HG03378 (cell line): ENCODE results near the gene POLR3F.
"Not testable (repeated sequence)": the region's sequence is repeated elsewhere in the genome, so short reads cannot be mapped to it uniquely, and the experiment has no call there.

Experiments used
- ATAC-seq: cut with Tn5 transposase; IDR thresholded peaks from one replicate; pipeline ENCODE4 v1.9.1; 2021; ENCODE audit warnings: mild to moderate bottlenecking, moderate library complexity; ENCODE audit not compliant: unreplicated experiment

The POLR3F gene

GRCh38 chr20:18466894-18467730 lies at the start of gene POLR3F, which contains the start of gene DZANK1:
TSS of gene POLR3F (plus strand) at chr20:18467390. CDS start at chr20:18467507, 117 bp downstream.
TSS of gene DZANK1 (minus strand) at chr20:18467030. CDS start at chr20:18465358, 1,672 bp downstream.
- peak; percentile 92 for ATAC-seq

- no peak for ATAC-seq
Observed at GRCh38 chr20:18421608-18422007, 45.6 kb upstream of the POLR3F start.

GRCh38 chr20:18427214-18427613 lies 40.0 kb upstream of the POLR3F start:
- no peak for ATAC-seq

DNA sequence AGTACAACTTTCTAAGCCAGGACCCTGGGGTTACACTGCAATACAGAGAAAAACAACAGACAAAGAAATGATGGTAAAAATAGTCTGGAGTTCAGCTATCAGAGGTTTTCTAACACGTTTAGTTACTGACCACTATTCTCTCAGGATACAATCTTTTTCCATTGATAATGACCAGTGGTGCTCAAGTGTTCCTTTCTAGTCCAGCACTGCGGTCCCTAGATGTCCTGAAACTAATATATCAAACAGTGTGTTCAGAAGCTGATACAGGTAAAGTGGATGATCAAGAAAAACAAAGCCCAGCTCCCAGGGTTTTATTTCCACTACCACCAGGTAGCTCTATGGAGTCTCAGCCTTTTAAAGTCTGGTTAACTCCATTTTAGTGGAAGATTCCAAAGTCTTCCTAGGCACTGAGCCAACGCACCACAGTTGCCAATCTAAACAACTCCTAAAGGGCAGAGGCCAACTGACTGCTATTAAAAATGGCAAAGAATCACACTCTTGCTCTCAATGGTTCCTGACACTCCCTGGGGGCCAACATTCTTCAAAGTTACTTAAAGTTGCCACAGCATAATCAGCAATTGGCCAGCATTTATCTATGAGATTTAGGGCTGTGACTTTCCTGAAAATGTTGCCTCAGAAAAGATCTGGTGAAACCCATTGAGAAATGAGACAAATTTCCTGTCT lies 38.6 kb upstream of the POLR3F start:
- ATAC-seq = no peak

- ATAC-seq = no peak
Observed at GRCh38 chr20:18430172-18430826, 36.9 kb upstream of the POLR3F start.

DNA sequence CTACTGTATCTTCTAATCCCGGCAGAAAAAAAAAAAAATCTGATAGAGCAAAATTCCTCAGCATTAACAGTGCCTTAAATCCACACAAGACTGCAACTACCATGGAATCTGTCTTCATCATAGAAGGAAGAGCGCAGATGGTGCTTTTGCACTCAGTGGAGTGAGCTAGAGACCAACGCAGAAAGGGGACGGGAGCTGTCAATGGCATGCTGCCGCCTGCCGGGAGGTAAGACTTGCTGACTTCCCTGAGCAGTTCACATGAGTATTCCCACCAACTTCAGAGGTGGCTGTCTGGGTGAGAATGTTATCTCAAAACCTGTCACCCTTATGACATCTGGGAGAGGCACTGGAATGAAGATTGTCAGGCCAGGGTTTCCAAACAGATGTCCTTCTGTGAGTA lies 36.0 kb upstream of the POLR3F start:
- no peak for ATAC-seq

- no peak for ATAC-seq
Observed at GRCh38 chr20:18436847-18437246, 30.3 kb upstream of the POLR3F start.

DNA sequence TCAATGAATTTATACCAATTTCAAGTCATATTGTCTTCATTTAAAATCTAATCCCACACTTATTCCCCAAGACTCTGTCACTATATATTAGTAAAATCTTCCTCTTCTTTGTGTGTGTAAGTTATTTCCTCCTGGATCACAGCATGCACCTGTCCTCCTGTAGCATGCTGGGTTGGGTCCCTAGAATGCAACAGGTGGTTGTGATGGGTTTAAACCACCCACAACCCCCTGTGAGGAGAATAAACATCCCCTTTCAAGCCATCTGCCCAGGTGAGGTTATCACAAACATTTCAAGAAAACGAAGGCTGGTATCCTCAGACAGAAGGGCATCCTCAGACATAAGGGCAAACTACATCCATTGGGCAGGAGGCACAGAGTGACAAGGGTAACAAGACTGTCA lies 26.8 kb upstream of the POLR3F start:
- ATAC-seq = no peak

DNA sequence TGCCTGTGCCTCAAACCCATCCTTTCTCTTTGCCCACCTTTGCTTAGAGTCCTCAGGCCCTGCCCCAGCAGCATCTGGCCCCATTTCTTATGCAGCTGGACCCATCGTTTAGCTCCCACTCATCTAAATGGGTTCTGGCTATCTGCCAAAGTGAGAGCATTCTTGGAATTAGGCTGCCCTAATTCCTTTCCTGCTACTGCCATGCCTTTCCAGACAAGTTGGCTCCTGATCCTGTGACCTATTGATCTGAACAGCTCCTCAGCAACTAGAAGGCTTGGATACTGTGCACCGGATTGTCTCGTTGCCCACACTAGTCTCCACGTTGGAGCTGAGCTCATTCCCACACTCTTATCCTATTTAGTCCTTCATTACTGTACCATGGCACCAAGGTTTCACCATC lies 23.3 kb upstream of the POLR3F start:
- ATAC-seq = no peak

- ATAC-seq = no peak
Observed at GRCh38 chr20:18456600-18456999, 10.6 kb upstream of the POLR3F start.

DNA sequence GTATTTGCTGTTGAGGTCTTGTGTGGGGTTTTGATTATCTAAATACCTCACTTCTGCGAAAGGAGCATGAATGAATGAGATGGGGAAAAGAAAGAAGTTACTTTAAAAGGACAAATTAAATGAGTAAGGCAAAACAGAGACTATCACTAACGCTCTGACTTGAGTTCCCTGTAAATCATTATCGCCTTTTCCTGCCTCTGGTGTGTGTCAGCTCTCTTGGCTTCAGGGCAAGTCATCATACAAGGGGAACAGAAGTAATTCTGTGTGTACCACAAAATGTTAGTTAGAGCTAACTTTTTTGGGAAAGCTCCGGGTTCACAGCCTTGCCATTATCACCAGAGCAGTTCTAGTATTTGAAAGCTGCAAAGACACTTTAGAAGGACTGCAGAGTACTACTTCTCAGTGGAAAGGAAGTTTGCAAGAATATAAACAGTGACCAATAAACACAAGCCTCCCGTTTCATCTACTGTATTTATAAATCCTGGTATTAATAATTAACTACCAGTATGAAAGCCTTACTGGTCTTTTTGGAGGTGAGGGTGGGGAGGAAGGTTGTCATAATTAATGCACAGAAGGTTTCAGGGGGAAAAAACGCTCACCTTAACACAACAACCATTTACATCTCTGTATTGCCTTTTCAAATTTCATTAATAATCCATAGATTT lies 1.5 kb upstream of the POLR3F start:
- peak; percentile 34 for ATAC-seq

DNA sequence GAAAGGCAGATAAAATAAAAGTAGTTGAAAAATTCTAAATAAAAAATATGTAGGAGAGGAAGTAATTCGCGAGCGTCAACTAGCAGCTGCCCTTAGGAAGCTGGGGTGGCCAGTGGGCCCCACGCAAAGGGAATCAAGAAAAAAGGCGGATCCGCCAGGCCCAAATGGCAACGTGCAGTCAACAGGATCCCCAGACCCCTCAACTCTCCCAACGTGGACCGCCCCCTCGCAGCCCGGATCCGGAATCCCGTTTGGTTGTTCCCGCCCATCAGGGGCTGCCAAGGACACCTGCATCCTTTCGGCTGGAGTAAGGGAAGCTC lies 656 bp upstream of the POLR3F start:
- peak; percentile 14 for ATAC-seq

DNA sequence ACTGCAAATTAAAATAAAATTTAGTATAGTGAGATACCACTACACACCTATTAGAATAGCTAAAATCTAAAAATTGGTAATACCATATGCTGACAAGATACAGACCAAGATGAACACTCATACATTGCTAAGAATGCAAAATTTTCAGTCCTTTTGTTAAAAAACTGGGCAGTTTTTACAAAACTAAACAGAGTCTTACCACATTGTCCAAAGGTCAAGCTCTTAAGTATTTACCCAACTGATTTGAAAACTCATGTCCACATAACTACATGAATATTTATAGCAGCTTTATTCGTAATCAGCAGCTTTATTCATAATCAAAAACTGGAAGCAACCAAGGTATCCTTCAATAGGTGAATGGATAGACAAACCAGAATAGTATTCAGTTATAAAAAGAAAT lies 10.0 kb downstream of the POLR3F start:
- no peak for ATAC-seq

- ATAC-seq = no peak
Observed at GRCh38 chr20:18477821-18478220, 10.6 kb downstream of the POLR3F start.

DNA sequence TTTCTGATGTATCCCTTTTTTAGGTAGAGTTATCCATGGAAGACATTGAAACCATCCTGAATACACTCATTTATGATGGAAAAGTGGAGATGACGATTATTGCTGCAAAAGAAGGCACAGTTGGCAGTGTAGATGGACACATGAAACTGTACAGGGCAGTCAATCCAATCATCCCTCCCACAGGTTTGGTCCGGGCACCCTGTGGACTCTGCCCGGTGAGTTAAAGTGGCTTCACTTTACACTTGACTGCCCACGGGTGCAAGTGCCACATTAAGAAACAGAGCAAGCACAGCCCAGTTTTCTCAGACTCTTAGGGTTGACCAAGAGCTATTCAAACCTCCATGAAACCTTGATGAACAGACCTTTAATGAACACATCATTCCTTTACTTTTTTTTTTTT lies 14.4 kb downstream of the POLR3F start:
- no peak for ATAC-seq

DNA sequence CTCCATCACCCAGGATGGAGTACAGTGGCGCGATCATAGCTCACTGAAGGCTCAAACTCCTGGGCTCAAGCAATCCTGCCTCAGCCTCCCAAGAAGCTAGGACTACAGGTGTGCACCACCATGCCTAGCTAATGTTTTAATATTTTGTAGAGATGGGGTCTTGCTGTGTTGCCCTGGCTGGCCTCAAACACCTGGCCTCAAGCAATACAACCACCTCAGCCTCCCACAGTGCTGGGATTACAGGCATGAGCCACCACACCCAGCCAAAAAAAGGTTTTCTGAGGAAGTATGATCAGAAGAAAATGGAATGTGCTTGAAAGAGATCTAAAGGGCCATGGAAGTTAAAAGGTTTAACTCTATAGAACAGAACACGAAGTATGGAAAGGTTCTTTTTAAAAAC lies 21.1 kb downstream of the POLR3F start:
- no peak for ATAC-seq

GRCh38 chr20:18496042-18496441 lies 28.9 kb downstream of the POLR3F start:
- ATAC-seq = no peak

DNA sequence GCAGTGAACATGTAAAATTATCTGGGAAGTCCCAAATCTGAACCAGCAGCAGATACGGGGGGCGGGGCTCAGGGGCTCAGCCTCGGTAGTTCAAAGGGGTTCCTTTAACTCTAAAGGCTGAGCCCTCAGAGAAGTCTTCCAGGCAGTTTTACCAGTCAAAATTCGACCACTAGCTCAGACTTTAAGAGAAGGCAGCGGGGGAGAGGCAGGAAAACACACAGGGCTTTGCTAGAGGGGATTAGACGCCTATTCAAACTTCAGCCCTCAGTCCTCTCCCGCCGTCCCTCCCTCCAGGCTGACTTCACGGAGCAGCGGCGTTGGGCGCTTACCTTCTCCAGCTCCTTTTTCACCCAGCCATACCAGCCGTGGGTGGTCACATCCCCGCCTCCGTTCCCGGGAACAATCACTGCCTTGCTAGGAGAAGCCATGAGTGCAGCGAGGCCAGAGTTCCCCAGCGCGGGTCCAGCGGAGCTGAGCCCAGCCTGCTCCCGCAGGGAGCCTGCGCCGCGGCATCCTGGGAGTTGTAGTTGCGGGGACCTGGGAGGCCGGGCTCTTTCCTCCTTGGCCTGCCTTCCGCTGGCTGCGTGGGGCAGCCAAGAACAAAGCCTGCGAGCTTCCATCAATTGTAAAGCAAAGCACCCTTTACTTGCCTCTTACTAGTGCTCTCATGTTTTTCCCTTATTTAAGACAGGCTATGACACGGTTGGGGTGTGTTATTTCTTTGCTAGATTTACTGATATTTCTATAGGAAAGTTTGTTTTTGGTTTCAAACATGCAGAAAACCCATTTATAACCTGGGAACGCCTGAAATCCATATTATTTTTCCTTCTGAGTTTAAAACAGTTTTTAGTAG lies 29.8 kb downstream of the POLR3F start, which contains the start of gene RBBP9:
RBBP9 (minus strand) TSS at position 486 of the 853 bp plus-strand sequence; CDS start at position 428, 58 bp downstream.
- ATAC-seq = peak; percentile 91

DNA sequence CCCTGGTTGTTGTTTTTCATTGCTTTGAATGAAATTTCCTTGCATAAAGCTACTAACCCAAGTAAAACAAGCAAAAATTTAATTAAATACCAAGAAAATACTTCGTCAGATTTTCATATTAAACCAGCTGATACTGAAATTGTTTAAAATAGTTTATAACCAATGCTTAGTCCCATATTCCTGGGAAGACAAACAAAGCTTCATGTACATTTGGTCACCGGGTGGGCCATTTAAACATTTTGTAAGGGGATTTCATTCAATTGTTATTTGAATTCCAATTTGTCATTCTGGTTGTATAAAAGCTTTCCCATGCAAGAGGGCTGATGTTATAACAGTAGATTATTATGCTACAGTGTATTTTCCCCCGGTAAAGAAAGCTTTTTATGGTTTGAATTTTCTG lies 30.4 kb downstream of the POLR3F start:
- ATAC-seq = no peak

DNA sequence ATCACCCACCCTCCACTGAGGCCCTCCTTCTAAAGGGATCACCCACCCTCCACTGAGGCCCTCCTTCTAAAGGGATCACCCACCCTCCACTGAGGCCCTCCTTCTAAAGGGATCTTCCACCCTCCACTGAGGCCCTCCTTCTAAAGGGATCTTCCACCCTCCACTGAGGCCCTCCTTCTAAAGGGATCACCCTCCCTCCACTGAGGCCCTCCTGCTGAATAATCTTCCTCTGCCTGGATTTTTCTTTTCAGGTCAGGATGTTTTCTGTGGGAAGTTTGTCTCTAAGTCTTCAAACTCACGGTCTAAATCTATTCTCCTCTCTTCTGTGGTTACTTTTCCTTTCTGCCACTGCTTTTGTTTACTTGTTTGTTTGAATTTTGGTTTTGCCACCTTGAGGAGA lies 34.5 kb downstream of the POLR3F start:
- not testable (repeated sequence) for ATAC-seq
